Liver (tissue), 3 donors: ENCODE data around the gene OGG1.

Source experiments
- EGR1 ChIP-seq, 2 donors: IDR thresholded peaks; 2 replicates each; pipeline ENCODE4 v1.6.1; 2016 to 2018; ENCODE audit warnings: antibody characterized with exemption in 2 of 2, low read depth in 2 of 2
- JUND ChIP-seq, 2 donors: IDR thresholded peaks; 2 replicates each; pipeline ENCODE4 v1.6.1; 2016; ENCODE audit warnings: antibody characterized with exemption in 2 of 2
- RAD21 ChIP-seq, 2 donors: IDR thresholded peaks; 2 replicates each; pipeline ENCODE4 v1.6.1; 2016; ENCODE audit warnings: antibody characterized with exemption in 2 of 2, mild to moderate bottlenecking in 2 of 2
- REST ChIP-seq: IDR thresholded peaks from 2 replicates; pipeline ENCODE4 v1.6.1; 2016; ENCODE audit warnings: antibody characterized with exemption, mild to moderate bottlenecking
- TF ChIP-seq, protein P1 (sequence below): fragments of 150-350 bp; IDR thresholded peaks from 2 replicates; pipeline ENCODE4 v1.5.1; 2017; ENCODE audit warnings: improper control_type of control experiment, low read depth, low read length; ENCODE audit not compliant: missing input control
- TF ChIP-seq, protein P2 (sequence below): IDR thresholded peaks from 2 replicates; pipeline ENCODE4 v1.6.1; 2016; ENCODE audit warnings: antibody characterized with exemption
- TF ChIP-seq, protein P3 (sequence below): IDR thresholded peaks from 2 replicates; pipeline ENCODE4 v1.6.1; 2016; ENCODE audit warnings: antibody characterized with exemption
- donor health status: healthy.
- donor health status: healthy.

DNA sequence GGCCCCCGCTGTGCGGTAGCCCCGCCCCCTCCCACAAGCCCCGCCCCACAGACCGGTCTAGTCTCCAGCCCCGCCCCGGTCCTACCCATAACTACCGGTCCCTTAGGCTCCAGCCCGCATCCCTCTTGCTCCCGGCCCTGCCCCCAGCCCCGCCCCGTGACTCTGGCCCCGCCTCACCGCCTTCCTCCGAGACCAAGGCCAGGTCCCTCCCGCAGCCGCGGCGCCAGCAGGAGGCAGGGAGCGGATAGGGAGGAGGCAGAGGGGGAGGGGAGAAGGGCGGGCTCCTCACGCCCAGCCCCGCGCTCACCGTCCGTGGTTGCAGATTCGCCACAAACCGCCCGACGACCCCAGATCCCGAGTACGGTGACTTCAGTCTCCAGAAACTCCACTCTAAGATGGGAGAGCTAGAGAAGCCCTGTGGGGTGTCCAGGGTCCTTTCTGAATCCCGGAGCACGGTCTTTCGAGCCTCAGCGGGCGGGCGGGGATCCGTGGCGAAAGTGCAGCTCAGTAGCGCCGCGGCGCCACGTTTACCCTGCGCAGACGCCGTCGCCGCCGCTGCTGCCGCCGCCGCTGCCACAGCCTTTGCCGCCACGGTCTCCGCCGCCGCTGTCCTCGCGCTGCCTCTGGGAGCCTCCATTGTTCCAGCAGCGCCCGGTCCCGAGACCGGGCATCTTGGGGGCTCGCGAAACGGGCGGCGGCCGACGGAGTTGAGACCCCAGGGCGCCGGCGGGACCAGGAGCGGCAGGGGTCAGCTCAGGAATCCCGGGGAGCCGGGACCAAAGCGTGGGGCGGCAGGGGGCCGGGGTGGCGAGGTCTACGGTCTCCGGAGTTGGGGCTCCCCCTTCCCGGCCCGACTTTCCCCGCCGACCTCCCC, 18.3 kb upstream of the OGG1 start, which contains the start of gene BRPF1:
- TF ChIP-seq, protein P1, sequence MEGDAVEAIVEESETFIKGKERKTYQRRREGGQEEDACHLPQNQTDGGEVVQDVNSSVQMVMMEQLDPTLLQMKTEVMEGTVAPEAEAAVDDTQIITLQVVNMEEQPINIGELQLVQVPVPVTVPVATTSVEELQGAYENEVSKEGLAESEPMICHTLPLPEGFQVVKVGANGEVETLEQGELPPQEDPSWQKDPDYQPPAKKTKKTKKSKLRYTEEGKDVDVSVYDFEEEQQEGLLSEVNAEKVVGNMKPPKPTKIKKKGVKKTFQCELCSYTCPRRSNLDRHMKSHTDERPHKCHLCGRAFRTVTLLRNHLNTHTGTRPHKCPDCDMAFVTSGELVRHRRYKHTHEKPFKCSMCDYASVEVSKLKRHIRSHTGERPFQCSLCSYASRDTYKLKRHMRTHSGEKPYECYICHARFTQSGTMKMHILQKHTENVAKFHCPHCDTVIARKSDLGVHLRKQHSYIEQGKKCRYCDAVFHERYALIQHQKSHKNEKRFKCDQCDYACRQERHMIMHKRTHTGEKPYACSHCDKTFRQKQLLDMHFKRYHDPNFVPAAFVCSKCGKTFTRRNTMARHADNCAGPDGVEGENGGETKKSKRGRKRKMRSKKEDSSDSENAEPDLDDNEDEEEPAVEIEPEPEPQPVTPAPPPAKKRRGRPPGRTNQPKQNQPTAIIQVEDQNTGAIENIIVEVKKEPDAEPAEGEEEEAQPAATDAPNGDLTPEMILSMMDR: no peak
- TF ChIP-seq EGR1 (IDR thresholded peaks at IDR 0.05; ENCODE audit: low read depth in 2 of 2) (no peak), RAD21 (IDR thresholded peaks at IDR 0.05) (peak; percentile 47 to 49), JUND (IDR thresholded peaks at IDR 0.05) (no peak), REST (peak; percentile 27)
- TF ChIP-seq, protein P2, sequence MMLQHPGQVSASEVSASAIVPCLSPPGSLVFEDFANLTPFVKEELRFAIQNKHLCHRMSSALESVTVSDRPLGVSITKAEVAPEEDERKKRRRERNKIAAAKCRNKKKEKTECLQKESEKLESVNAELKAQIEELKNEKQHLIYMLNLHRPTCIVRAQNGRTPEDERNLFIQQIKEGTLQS: no peak
- TF ChIP-seq, protein P3, sequence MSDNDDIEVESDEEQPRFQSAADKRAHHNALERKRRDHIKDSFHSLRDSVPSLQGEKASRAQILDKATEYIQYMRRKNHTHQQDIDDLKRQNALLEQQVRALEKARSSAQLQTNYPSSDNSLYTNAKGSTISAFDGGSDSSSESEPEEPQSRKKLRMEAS: no peak
